GM19193 (cell line): ENCODE data around the gene FSIP1.

Source experiments
- POLR2A ChIP-seq: IDR thresholded peaks from 4 replicates; pipeline ENCODE4 v1.6.1; 2011; ENCODE audit not compliant: insufficient read depth, insufficient read length; ENCODE audit errors: extremely low read depth

FSIP1 gene

DNA sequence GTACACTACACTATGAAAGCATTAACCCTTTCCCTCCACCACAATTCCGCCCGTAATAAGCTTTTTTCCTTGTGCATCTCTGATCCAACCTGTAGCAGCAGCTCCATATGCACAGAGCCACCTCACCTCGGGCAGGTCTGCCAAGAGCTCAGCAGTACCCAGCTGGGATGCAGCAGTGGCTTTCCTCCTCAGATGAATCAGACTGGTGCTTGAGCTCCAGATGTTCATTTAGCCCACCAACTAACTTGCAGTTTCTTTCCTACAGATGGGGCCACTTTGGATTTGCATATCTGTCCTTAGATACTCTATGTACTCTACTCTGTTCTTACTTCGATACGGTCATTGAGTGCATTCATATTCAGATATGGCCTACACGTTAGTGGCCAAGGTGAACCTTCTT lies 14.8 kb upstream of the FSIP1 start:
- TF ChIP-seq POLR2A = no peak

DNA sequence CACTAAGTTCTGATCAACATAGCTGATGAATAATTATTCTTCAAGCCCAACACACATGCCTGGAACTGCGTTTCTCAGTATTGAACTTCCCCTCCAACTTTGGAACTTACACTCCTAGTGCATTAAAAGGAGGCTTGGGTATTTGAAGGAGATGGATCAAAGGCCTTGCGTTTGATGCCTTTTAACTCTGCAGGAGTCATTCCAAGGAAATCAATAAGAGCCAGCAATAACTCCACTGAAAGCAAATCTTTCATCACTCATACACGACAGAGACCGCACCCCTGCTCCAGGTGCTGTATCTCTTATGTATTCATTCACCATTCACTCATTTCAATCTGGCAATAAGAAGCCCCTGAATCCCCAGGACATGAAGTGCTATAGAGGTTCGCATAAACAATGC lies 14.0 kb upstream of the FSIP1 start:
- TF ChIP-seq POLR2A = no peak

- no peak for TF ChIP-seq POLR2A
These were observed 12.8 kb upstream of the FSIP1 start for GRCh38 chr15:39795486-39795885.

DNA sequence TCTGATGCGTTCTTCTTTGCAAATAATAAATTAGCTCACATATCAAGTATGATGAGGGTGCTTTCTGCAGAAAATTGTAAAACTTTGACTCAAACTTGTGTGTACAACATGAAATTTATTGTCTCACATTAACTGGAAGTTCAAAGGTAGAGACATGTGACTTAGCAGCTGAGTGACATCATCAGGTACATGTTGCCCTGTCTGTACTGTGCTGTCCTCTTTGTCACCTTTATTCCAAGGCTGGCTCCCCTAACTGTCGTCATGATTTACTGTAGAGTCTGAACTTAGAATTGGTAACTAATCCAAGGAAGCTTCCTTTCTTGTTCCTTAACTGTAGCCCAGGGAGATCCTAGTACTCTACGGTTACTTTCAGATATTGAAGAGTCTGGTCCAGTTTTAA lies 12.3 kb upstream of the FSIP1 start:
- no peak for TF ChIP-seq POLR2A

DNA sequence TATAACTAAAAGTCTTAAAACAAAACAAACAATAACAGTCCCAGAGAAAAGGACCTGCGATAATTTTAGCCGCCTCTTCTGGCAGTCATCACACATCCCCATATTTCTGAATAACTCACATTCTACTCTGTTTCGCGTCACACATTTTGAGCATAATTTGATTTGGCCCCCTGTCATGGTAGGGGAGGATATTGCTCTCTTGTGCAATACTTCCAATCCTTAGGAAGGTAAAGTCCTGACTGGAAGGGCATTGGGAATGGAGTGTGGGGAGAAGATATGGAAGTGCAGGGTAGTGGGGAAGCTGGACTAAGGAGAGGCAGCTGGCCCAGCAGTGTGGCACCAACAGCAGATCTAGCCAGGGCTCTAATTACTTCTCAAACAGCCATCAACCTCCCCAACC lies 11.3 kb upstream of the FSIP1 start:
- TF ChIP-seq POLR2A = no peak

GRCh38 chr15:39792844-39793335 lies 10.2 kb upstream of the FSIP1 start:
- TF ChIP-seq POLR2A = no peak

DNA sequence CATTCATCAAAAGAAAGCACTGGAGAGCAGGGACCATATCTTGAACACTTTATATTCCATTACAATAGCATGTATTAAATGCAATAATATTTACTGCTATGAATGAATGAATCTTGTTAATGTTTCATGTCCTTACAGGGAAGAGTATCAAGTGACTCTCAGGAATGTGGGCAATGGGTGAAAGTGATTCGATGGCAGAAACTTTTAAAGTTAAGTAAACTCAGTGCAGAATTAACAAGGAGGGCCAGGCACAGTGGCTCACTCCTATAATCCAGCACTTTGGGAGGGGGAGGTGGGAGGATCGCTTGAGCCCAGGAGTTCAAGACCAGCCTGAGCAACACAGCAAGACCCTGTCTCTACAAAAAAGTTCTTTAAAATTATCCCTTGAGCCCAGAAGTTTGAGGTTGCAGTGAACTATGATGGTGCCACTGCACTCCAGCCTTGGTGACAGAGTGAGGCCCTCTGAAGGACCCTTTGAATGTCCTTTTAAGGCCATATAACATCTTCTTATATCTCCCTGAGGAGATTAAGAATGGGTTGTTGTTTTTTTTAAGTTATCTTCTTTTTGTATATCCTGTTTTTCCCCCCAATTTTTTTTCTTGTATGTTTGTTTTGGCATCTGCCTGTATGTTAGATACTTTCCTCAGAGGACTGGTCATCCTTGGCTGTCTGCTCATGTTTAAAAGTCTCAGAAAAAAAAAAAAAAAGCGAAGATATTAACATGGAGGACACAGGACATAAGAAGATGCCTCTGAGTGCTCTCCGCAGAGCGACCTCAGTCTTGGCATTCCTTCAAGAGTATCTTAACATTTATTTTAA lies 9.6 kb upstream of the FSIP1 start:
- no peak for TF ChIP-seq POLR2A

GRCh38 chr15:39789736-39790135 lies 7.1 kb upstream of the FSIP1 start:
- TF ChIP-seq POLR2A = no peak

DNA sequence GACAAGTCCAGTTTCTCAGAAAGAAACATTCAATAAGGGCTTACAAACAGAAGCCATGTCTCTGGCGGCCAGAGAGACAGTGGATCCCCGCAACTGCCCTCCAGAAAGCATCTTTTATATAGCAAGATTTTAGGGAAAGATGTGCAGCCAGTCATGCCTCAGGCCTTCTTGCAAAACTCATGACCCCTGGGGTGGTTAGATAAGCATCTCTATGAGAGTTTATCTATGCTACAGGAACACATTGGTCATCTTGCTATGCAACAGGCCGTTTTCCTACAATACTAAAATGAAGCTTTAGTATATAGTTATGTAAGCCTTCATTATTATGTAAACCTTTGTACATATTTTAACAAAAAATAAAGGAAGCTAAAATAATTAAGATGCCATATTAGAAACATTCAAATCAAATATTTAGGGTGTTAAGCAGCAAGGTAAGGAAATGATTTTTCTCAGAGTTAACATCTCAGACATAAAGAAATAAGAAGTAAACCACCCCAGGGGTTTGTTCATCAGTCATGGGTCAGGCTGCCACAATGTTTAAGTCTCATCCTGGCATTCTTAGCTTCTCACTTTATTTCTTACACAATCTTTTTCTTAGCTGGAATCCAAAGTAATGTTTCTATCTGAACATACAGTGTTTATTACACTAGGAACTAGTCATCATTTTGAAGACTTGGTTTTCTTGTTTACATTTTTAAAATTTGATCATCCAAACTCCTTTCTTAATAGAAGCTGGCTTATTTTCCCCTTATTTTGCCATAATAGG lies 6.3 kb upstream of the FSIP1 start:
- no peak for TF ChIP-seq POLR2A

DNA sequence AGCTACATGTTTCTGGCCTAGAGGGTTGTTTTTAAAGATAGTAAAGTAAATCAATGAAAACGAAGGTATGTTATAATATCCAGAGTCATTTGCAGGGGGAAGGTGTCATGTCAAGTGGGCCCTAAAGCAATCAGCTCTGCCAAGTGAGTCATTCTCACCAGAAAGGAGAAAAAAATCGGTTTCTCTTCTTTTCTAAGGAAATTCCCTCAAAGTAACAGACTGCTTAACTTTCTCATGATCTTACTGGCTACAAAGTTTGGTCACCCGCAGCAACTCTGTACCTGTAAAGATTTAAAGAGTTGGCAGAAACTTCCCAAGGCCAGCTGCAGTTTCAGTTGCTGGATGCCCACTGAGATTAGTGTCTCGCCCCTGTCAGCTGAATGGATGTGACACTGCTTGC lies 5.5 kb upstream of the FSIP1 start:
- TF ChIP-seq POLR2A = no peak

- TF ChIP-seq POLR2A = no peak
These were observed 4.8 kb upstream of the FSIP1 start for GRCh38 chr15:39787479-39787878.

GRCh38 chr15:39786447-39787056 lies 3.9 kb upstream of the FSIP1 start:
- TF ChIP-seq POLR2A = no peak

- no peak for TF ChIP-seq POLR2A
These were observed 3.2 kb upstream of the FSIP1 start for GRCh38 chr15:39785841-39786240.

GRCh38 chr15:39785139-39785538 lies 2.5 kb upstream of the FSIP1 start:
- no peak for TF ChIP-seq POLR2A

- TF ChIP-seq POLR2A = no peak
These were observed 2.0 kb upstream of the FSIP1 start for GRCh38 chr15:39784638-39785037.
